ENCODE results near the gene CACNB2.

GRCh38 chr10:18282094-18282493 lies 141.9 kb downstream of the CACNB2 start:
- TF ChIP-seq CBFB (CRISPR knock-in tag; IDR thresholded peaks at IDR 0.05; ENCODE audit: low read depth) (no peak), FOXK1 (CRISPR knock-in tag; IDR thresholded peaks at IDR 0.05) (no peak), MLX (CRISPR knock-in tag; IDR thresholded peaks at IDR 0.05) (no peak), IRF2 (CRISPR knock-in tag; IDR thresholded peaks at IDR 0.05; ENCODE audit: borderline replicate concordance, low read depth) (no peak), CTCF (IDR thresholded peaks at IDR 0.05) (no peak)
- TF ChIP-seq, protein P1, sequence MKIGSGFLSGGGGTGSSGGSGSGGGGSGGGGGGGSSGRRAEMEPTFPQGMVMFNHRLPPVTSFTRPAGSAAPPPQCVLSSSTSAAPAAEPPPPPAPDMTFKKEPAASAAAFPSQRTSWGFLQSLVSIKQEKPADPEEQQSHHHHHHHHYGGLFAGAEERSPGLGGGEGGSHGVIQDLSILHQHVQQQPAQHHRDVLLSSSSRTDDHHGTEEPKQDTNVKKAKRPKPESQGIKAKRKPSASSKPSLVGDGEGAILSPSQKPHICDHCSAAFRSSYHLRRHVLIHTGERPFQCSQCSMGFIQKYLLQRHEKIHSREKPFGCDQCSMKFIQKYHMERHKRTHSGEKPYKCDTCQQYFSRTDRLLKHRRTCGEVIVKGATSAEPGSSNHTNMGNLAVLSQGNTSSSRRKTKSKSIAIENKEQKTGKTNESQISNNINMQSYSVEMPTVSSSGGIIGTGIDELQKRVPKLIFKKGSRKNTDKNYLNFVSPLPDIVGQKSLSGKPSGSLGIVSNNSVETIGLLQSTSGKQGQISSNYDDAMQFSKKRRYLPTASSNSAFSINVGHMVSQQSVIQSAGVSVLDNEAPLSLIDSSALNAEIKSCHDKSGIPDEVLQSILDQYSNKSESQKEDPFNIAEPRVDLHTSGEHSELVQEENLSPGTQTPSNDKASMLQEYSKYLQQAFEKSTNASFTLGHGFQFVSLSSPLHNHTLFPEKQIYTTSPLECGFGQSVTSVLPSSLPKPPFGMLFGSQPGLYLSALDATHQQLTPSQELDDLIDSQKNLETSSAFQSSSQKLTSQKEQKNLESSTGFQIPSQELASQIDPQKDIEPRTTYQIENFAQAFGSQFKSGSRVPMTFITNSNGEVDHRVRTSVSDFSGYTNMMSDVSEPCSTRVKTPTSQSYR (CRISPR knock-in tag; IDR thresholded peaks at IDR 0.05) = no peak
